SK-N-SH (cell line): ENCODE data around the gene NOC2L.

Experiments
- CTCF ChIP-seq: fragments of 200-600 bp; sonication (generic); IDR thresholded peaks from 2 replicates; pipeline ENCODE4 v1.6.1; 2017; ENCODE audit warnings: antibody characterized with exemption, mild to moderate bottlenecking, moderate library complexity
- MAX ChIP-seq: IDR thresholded peaks from 2 replicates; pipeline ENCODE4 v1.4.0; 2012; ENCODE audit warnings: low read depth
- RAD21 ChIP-seq: IDR thresholded peaks from 2 replicates; pipeline ENCODE4 v1.6.1; 2012; ENCODE audit warnings: mild to moderate bottlenecking, low read length
- SMC3 ChIP-seq: IDR thresholded peaks from 2 replicates; pipeline ENCODE4 v1.6.1; 2012; ENCODE audit warnings: low read depth, low read length, improper control_type of control experiment
- TAF1 ChIP-seq: IDR thresholded peaks from 2 replicates; pipeline ENCODE4 v1.6.1; 2012; ENCODE audit warnings: low read depth, mild to moderate bottlenecking, low read length, moderate library complexity, borderline replicate concordance
- USF2 ChIP-seq: fragments of 150-350 bp; IDR thresholded peaks from 2 replicates; pipeline ENCODE4 v1.6.1; 2017; ENCODE audit warnings: antibody characterized with exemption, low read length, low read depth, borderline replicate concordance
- ZBTB33 ChIP-seq: IDR thresholded peaks from 2 replicates; pipeline ENCODE4 v1.4.0; 2012; ENCODE audit warnings: low read depth, borderline replicate concordance

- TF ChIP-seq TAF1 = no peak
- no peak for TF ChIP-seq ZBTB33
- no peak for TF ChIP-seq RAD21
- TF ChIP-seq SMC3 = no peak
- no peak for TF ChIP-seq CTCF
- no peak for TF ChIP-seq USF2
- no peak for TF ChIP-seq MAX
These were observed 40.1 kb upstream of the NOC2L start for GRCh38 chr1:998995-999724.
